NCI-H2196 (cell line): ENCODE results near the gene CAMTA1.

Experiments used
- DNase-seq: peaks from one replicate; lab custom pipeline; 2025; ENCODE audit not compliant: unreplicated experiment; lab: John Stamatoyannopoulos, UW

Gene CAMTA1

DNA sequence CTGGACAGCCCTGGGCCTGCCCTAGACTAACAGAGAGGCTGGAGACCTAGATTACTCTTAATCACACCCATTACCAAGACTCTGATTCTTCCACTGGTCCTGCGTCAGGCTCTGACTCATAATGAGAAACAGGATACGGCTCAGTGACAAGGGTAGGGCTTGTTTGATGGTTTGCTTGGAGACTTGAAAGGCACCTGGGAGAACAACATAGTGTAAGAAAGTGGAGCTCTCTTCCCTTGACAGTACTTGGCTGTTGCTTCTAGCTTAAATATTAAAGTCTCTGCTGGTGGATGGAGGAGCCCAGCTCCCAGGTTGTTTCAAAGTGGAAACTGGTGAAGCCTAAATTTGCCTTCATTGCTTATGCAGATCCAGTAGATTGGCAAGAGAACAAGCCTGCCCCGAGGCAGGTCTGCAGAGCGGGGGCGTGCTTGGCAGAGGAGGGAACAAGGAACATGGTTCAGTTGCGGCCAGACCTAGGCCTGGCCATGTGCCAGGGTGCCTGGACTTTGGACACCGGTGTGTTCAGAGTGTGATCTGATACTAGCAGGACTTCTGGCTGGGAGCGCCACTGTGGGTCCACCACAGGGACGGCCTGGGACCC lies 480.6 kb downstream of the CAMTA1 start:
- DNase-seq: peak; percentile 75

DNA sequence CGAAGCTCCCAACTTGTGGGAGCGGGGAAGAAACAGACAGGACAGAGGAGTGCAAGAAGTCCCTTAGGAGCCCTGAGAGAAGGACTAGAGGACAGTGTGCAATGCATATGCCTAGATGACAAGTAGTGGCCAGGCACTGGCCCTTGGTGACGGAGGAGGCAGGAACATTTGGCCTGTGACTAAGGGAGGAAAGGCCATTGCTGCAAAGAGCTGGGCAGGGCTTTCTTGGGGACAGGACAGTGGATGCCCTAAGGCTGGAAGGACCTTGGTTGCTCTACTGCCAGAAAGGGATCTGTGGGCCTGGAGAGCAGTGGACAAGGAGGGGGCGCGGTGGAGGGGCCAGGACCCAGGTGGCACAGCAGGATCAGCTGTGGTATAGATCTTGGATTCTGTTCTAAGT lies 481.3 kb downstream of the CAMTA1 start:
- DNase-seq: no peak

DNA sequence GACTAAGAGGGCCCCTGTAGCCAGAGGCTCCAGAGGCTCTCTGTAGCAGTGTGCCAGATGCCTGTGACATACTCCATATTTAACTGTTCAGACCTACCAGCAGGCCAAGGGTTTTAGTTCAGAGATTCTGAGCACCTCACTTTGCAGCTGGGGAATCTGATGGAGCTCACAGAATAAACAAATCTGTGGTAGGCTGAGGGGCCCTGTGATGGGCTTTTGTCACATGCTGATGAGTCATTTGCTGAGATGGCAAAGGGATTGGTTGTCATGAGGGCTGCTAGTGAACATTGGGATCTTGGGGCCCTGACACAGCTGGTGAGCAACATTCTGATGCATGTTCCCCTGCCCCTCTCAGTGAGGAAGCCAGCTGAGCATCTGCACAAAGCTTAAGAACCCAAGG lies 482.2 kb downstream of the CAMTA1 start:
- no peak for DNase-seq

DNA sequence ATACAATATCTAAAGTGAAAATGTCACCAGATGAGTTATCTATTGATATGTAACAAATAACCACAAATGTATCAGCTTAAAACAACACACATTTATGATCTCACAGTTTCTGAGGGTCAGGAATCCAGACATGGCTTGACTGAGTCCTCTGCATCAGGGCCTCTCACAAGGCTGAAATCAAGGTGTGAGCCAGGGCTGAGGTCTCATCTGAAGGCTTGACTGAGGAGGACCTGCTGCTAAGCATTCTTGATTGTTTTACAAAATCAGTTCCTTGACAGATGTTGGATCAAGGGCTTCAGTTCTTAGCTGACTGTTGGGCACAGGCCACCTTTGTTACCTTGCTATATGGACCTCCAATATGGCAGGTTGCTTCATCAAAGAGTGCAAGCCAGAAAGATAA lies 483.7 kb downstream of the CAMTA1 start:
- DNase-seq: no peak

DNA sequence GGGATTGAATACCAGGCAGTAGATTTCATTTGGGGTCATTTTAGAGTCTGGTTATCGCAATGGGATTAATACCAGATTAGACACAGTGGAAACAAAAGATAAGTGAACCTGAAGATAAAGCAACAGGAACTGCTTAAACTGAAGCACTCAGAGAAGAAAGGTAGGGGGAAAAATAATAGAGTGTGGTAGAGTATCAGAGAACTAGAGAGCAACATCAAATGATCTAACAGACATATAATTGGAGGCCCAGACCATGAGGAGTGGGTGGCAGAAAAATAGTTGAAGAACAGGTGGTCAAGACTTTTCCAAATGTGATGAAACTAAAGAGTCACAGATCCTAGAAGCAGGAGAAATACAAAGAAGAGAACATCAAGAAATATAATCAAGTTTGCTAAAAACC lies 484.3 kb downstream of the CAMTA1 start:
- DNase-seq: no peak

DNA sequence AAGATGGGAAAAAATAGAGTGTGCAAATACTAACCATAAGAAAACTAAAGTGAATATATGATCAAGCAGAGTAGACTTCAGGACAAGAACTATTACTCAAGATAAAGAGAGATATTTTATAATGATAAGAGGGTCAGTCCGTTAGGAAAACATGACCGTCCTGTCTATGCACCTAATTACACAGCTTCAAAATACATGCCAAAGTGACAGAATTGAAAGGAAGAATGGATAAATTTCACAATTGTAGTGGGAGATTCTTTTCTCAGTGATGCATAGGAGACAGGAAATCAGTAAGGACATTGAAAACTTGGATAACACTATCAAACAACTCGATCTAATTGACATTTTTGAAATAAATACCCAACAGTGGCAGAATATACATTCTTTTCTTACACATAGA lies 489.0 kb downstream of the CAMTA1 start:
- no peak for DNase-seq

DNA sequence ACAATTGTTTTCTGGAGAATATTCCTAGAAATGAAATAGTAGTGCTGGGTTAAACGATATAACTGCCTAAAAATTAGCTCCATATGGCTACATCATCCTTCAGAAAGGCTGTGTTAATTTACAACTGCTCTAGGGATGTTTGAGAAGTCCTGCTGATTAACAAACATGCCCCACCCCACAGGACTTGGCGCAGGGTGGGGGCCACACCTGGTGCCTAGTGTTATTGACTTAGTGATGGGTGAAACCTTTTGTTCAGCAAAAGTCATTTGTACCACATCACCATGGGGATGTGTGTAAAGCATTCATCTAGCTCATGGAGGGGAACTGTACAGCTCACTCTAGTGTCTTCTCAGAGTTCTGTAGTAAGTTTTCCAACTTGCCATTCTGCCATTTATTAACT lies 492.8 kb downstream of the CAMTA1 start:
- DNase-seq: peak; percentile 61

DNA sequence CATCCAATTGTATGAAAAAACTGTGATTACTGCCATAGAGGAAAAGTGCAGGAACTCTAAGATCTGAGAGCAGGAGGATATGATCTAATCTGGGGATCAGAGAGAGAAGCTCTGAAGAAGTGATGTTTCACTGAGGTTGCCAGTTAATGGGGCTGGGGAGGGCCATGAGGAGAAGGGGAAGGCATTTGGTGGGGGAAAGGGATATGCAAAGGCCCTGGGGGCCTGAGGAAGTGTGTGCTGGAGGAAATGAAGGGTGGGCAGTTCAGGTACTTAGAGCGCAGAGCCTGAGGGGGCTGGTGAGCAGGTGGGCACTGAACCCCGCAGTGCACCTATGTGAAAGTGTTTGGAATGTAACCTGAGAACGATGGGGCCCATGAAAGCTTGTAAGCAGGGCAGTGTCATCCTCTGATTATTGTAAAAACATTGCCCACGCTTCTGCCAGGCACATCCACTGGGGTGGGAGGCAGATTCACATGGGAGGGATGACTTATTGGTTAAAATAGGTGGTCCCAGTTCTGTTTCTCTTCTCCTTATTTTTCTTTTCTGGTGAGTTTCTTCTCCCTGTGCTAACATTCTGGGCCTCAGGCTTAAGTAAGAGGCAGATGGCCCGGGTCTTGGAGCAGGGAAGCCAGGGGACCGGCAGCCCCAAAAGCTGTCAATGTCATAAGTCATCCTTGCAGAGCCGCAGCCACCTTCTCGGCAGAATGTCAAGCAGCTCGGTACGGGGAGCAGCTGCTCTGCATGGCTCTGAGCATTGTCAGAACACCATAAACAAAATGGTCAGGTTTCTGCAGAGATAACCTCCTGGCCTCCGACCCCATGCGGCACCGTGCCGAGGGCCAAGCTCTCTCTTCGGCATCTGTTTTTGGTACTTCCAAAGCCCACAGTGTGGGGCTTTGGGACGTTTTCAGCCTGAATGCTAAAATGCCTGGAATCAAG lies 493.8 kb downstream of the CAMTA1 start:
- DNase-seq: no peak

DNA sequence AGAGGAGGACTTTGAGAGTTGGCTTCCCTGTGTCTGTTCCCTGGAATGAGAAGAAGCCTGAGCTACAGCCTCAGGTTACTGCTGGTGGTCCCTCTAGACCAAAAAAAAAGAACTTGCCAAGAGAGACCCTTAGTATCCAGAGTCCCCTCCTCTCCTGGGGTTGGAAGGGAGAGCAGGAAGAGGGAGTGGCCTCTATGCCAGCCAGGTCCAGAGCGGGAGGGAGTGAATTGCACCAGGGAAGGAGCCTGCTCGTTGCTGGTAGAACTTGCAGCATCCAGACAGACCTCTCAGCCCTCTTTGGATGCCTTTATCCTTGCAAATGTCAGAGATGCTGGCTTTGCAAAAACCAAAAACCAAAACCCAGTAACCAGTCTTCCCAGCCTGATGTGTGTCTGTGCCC lies 494.5 kb downstream of the CAMTA1 start:
- DNase-seq: no peak

DNA sequence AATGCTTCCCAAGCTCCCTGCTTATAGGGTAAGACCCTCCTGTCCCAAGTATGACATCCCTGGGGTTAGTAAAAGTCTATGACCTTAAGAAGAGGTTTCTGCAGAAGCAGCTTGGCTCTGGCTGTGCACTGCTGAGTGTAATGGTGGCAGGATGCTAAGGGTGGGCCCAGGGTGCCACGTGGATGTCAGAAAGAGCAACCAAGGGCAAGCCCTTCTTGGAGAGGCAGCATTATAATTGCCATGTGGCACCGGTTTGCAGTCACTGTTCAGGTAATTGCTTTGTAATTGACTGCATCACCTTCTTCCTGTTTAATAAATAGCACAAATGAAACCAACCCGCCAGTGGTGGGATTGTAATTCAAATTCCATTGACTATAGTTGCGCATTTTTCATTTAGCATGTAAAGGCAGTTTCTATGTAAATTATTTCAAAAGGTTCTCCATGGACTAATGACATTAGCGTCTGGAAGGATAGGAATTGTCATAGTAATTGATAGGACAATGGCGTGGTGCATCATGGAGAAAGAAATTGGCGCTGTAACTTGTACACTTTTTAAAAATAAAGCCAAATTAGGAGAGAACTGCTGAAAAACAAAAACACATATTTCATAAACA lies 495.2 kb downstream of the CAMTA1 start:
- no peak for DNase-seq

DNA sequence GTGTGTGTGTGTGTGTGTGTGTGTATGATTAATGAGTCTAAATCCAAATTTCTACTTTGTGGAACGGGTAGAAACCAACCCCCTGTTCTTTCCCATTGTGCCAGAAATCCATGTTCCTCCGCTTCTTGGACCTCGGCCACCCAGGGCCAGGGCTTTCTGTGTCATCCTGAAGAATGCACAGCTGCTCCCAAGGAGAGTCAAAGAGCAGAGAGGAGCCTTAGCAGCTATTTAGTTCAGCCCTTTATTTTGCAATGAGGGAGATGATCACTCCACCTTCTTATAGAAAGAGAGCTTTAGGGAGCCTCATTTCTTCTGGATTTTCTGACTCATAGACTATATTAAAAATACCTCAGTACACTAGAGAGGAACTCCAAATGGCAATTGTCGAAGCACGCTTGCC lies 496.6 kb downstream of the CAMTA1 start:
- DNase-seq: no peak

DNA sequence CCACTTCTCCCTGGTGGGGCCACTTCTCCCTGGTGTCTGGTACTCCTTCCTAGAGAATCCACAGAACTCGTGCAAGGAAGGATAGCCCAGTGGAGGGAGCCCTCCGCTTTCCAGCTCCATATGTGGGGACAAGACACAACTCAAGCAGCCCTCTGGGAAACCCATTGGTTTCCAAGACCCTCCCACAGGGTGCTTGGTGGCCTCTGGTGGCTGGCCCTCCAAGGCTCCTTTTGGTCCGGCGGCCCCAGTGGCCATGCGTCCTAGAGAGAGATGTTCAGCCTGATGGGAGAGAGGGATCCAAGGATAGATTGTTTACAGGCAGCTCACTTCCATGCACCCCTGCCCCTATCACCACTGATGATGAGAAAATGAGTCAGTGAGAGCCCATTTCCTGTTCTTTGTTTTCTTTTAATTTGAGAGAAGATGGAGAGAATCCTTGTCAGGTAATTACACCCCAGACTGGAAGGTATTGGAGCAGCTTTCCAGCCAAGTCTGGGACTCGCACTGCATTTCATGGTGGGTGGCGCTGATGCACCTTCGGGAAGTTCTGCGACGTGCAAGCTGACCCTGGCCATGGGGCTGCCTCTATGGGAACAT lies 499.7 kb downstream of the CAMTA1 start:
- DNase-seq: no peak

DNA sequence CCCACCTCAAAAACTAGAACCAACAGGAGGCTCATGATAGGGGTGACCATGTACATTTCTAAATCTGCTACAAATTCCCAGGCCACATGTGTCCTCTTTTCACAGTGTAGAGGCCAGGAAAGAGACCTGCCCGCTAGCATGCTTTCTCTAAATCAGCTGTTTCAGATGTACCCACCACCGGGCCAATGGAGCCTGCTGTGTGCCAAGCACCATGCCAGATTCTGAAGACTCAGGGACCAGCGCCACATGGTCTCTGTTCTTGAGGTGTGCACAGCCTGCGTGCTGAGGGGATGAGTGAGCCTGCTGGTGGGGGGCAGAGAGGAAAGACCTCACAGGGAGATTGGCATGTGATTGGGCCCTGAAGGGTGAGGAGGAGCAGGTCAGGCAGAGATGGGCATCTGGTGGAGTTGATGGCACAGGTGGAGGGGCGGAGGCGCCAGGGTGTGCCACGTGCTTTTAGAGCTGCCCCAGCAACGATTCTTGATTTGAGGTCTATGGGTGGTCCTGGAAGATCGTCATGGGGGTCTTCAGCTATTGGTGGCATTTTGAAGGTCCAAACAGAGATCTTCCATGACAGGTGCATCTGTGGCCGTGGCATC lies 500.7 kb downstream of the CAMTA1 start:
- DNase-seq: no peak

DNA sequence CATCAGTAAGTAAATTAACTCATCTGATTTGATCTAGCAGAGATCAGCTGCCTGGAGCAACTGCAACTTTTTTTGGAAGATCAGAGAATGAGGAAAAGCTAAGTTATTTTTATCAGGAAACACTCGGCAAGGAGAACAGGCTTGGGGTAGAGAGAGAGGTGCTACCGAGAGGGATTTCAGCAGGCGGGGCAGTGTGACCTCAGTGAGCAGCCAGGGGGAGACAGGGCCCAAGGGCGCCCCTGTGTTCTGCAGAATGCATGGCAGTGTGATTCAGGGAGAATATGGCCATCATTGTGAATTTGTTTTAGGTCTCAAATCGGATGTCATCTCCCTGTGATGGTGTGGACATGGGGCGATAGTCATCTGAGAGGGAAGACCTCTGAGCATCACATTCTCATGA lies 501.8 kb downstream of the CAMTA1 start:
- no peak for DNase-seq

DNA sequence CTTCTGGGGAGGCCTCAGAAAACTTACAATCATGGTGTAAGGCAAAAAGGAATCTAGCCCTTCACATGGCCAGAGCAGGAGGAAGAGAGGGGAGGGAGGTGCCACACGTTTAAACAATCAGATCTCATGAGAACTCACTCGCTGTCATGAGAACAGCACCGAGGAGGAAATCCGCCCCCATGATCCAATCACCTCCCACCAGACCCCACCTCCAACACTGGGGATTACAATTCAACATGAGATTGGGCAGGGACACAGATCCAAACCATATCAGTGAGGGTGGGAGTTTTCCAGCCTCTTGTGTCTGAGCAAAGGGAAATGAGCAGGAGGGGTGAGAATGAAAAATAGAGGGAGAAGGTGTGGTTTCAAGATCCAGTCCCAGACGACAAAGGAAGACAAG lies 503.7 kb downstream of the CAMTA1 start:
- no peak for DNase-seq

DNA sequence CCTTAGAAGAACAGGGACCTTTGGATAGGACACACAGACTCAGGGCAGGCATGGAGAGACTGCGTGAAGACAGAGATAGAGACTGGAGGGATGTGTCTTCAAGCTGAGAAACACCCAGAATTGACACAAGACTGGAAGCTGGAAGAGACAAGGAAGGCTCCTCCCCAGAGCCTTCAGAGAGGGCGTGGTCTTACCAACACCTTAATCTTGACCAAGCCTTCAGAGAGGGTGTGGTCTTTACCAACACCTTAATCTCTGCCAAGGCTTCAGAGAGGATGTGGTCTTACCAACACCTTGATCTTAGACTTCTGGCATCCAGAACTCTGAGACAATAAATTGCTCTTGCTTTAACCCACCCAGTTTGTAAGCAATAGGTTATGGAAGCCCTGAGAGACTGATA lies 504.4 kb downstream of the CAMTA1 start:
- no peak for DNase-seq

DNA sequence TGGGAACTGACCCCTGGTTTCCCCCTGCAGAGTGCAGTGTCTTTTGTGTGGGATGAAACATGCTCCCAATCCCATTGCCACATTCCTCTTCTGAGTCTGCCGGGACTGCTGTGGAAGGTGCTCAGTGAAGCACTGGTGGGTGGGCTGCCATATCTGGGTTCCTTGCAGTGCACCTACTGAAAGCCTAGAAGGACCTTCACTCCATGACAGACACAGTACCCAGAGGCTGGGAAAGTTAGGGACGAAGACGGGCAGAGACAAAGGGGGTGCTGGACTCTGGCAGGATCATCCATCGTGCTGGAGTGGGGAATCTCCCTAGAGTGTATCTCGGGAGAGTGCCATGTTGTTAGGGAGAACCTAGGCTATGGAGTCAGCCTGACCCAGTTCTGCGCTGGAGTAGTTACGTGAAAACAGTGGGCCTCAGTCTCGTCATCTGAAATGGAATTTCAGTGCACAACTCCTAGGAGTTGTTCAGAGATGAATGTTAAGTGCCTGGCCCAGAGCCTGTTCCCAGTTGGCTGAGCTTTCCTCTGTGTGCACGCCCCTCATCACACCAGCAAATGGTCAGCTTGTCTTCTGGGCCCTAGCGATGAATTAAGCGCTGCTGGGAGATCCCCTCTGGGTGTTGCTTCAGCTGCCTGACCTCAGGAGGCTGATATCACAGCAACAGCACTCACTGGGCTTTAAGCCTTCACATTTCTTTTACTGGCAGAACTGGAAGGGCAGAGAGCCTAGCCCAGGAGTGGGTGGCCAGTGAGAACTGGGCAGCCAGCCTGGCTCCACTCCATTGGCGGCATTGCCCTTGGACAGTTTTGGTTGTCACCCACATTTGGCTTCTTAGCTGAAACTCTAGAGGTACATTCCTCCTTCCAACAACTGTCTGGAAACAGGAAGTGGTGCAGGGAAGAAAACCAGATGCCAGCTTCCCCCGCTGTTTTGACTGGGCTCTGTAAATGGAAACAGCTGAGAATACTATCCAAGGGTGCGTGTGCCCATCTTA lies 506.0 kb downstream of the CAMTA1 start:
- DNase-seq: no peak

DNA sequence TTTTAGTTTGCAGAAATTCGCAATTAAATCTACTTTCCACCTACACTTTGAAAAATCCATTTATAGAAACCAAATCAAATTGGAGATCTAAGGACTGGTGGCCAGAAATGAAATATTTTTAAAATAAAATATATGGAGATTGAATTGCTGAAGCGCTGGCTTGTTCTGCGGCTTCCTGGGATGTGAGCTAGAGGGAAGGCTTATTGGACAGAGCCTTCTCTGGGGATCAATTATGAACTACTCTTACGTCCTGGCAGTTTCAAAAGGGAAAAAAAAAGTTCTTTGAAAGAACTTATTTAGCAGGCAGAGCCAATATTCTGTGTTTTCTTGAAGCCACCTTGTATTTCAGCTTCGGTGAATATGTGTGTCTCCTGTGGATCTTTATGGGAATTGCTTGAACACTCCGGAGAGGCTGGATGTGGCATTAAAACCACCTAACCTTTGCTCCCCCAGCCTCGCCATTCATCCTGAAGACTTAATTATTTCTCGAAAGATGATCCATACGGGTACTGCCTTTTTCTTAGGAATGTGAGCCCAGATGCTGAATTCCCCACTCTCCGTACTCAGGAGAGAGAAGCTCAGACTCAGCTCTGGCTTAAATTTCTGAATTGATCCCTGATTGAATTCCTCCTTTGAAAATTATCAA lies 506.9 kb downstream of the CAMTA1 start:
- DNase-seq: no peak

DNA sequence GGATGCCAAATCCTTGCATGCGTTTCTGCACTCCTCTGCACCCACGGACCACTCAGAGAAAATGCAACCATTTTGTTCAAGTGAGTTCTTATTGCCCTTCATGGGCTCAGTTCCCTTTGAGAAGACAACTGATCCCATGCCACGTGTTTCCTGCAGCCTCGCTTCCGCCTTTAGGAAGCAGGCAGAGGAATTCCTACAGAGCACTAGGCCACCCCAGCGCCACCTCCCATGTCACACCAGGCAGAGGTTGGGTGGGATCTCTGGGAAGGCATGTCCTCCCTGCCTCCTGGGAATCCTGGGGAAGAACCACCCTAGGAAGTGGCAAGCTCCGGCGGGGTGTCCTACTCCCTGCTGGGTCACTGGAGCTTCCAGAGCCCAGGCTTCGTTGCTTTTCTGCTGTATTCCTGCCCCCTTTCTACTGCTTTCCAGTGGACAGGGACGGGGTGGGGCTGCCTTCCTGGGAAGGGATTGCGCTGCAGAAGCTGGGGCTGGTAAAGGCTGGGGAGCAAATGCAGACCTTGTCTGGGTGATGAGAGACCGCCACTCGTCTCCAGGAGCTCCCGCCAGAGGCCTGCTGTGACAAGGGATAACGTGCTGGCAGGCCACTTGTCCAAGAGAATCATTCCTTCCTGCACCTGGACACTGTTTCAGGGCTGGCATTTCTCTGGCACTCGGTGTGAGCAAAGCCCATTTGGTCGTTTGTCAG lies 507.6 kb downstream of the CAMTA1 start:
- no peak for DNase-seq
